Common myeloid progenitor, CD34-positive (primary cell): ENCODE measurements around the gene IL9.

Experiments
- CTCF ChIA-PET: fragments of 350-600 bp; sonication (Branson Sonifier 250); formaldehyde crosslinking; loops from one replicate; lab custom pipeline; 2021; ENCODE audit warnings: antibody characterized with exemption; lab: Charles Lee
- POLR2A ChIA-PET: fragments of 350-600 bp; sonication (Branson Sonifier 250); formaldehyde crosslinking; loops from one replicate; lab custom pipeline; 2021; ENCODE audit warnings: antibody characterized with exemption; lab: Charles Lee
- DNase-seq, 3 donors: peaks; one replicate each; pipeline versions ENCODE4 v3.0.0 to v3.0.0-alpha.2; 2013
- H3K27ac ChIP-seq, 2 experiments: 1 replicate in 1 of 2; 2 replicates in 1 of 2; pipeline ENCODE4 v1.7.0; 2013; ENCODE audit warnings: inconsistent platforms in 2 of 2, low read length in 2 of 2, mild to moderate bottlenecking in 2 of 2, low read depth in 1 of 2, moderate library complexity in 1 of 2; ENCODE audit not compliant: severe bottlenecking in 2 of 2, insufficient read depth in 1 of 2, poor library complexity in 1 of 2
- H3K27me3 ChIP-seq, 5 experiments: replicated peaks in 2 of 5; 1 replicate in 3 of 5; 2 replicates in 2 of 5; pipeline versions ENCODE4 v1.6.1 to v1.7.0; 2013; ENCODE audit warnings: low read length in 4 of 5, mild to moderate bottlenecking in 2 of 5, moderate library complexity in 2 of 5, inconsistent platforms in 1 of 5; ENCODE audit not compliant: insufficient read depth in 5 of 5, control insufficient read depth in 4 of 5
- H3K36me3 ChIP-seq, 4 experiments: 1 replicate in 2 of 4; 2 replicates in 2 of 4; pipeline versions ENCODE4 v1.6.1 to v1.7.0; 2013; ENCODE audit warnings: low read length in 3 of 4, control low read depth in 1 of 4, mild to moderate bottlenecking in 1 of 4; ENCODE audit not compliant: control insufficient read depth in 4 of 4, insufficient read depth in 4 of 4
- H3K4me1 ChIP-seq, 4 experiments: 1 replicate in 3 of 4; 2 replicates in 1 of 4; pipeline versions ENCODE4 v1.6.1 to v1.7.1; 2013; ENCODE audit warnings: low read length in 3 of 4, mild to moderate bottlenecking in 3 of 4, control low read depth in 1 of 4, inconsistent platforms in 1 of 4, moderate library complexity in 1 of 4; ENCODE audit not compliant: control insufficient read depth in 4 of 4, insufficient read depth in 4 of 4; ENCODE audit errors: control extremely low read depth in 1 of 4
- H3K4me3 ChIP-seq, 7 experiments: 1 replicate in 4 of 7; 2 replicates in 3 of 7; pipeline versions ENCODE4 v1.5.1 to v1.7.0; 2013; ENCODE audit warnings: mild to moderate bottlenecking in 7 of 7, low read length in 6 of 7, moderate library complexity in 6 of 7, inconsistent platforms in 2 of 7, low read depth in 2 of 7, control low read depth in 1 of 7; ENCODE audit not compliant: insufficient read depth in 4 of 7, control insufficient read depth in 1 of 7; ENCODE audit errors: extremely low read depth in 1 of 7
- H3K9me3 ChIP-seq, 5 experiments: 1 replicate in 4 of 5; 2 replicates in 1 of 5; pipeline versions ENCODE4 v1.6.1 to v1.7.1; 2013; ENCODE audit warnings: low read length in 4 of 5, mild to moderate bottlenecking in 2 of 5, inconsistent platforms in 1 of 5, low read depth in 1 of 5, moderate library complexity in 1 of 5; ENCODE audit not compliant: control insufficient read depth in 4 of 5, insufficient read depth in 2 of 5; ENCODE audit errors: control extremely low read depth in 1 of 5
- WGBS: methylation state at CpG from one replicate; pipeline ENCODE4 v1.1.5; 2013; ENCODE audit not compliant: insufficient coverage; 5-methylcytosine and 5-hydroxymethylcytosine counted together

IL9 gene

GRCh38 chr5:135934939-135935338, 39.3 kb upstream of the IL9 start:
- Histone ChIP-seq H3K36me3 (no peaks in the 10 kb centered on the region), H3K4me1 (peaks cover 0 to 11% (median 5%) of the 10 kb centered on the region in 4 experiments), H3K27ac (no peak overlapping the region), H3K9me3 (peaks cover 0 to under 1% (median 0%) of the 10 kb centered on the region in 5 experiments), H3K4me3 (no peak overlapping the region), H3K27me3 (peaks cover 16 to 65% (median 25%) of the 10 kb centered on the region in 5 experiments)
- 100% methylated on average over 3 of the region's 3 CpGs for WGBS
- no peak for DNase-seq
- CTCF ChIA-PET, result interaction anchor here (4.2 kb wide), 1 partner anchor 11 kb away, joined by 16 read pairs; no protein-coding TSS in a partner anchor
- POLR2A ChIA-PET, result no interaction called here

DNA sequence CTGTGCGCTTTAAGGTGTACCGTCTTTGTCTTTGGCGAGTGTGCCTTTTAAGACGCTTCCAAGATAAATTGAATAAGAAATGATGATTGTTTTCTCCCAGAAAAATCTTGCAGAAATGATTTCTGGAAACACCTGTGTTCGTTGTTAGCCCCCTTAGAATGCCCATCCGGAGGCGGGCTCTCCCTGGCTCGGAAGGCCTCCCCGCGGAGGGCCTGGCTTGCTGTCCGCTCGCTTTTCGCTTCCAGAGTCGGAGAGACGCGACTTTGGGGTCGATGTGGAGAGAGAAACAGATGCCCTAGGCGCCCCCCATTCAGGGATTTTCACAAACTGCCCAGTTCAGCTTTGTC, 35.3 kb upstream of the IL9 start:
- no peaks in the 10 kb centered on the region for H3K36me3 ChIP-seq
- no peak overlapping the region for H3K27ac ChIP-seq
- peaks cover 15 to 82% (median 34%) of the 10 kb centered on the region in 5 experiments for H3K27me3 ChIP-seq
- peaks cover 0 to 9% (median 2%) of the 10 kb centered on the region in 5 experiments for H3K9me3 ChIP-seq
- 7% methylated on average over 10 of the region's 18 CpGs for WGBS
- H3K4me1 ChIP-seq, result peaks cover 0 to 12% (median 5%) of the 10 kb centered on the region in 4 experiments
- H3K4me3 ChIP-seq, result peak overlapping the region in 1 of 7 experiments; percentile 43
- no peak for DNase-seq
- POLR2A ChIA-PET, result no interaction called here
- CTCF ChIA-PET, result no interaction called here

DNA sequence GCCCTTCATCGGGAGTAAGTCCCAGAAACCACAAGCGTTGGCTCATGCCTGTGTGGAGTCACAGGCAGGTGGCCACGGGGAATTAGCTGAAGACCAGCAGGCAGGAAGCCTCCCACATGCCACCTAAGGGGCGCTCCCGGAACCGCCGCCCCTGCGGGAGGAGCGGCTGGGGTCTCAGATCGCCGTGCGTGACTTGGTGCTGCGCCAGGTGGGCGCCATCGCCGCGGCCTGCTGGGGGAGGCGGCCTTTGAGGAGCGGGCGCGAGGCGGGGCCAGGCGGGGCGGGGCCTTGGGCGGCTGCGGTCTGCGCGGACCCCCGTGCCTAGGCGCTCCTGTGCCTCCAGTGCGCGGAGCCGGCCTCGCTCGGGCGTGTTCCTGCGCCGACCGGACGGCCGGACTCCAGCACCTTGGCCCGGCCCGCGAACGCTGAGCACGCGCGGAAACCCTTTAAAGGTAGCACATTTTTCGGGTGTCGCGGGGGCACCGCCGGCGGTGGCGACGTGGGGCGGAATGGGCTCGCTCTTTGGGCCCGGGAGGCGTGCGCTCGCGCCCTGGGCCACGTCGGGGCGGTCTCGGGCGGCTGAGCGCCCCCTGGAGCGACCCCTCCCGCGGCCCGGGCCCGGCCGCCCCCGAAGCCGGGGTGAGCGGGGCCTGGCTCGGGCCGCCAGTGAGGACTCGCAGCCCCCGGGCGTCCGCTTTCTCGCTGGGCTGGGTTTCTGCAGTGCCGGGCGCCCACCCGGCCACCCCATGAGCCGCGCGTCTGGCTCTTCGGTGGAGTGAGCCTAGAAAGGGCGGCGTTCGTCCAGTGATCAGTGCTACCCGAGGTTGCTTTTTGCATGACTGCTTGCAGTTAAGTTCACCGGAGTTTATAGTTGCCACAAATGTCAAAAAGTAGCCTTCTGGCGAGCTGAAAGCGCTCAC, 34.6 kb upstream of the IL9 start:
- ChIA-PET POLR2A (no interaction called here), CTCF (interaction anchor here (1.1 kb wide), 1 partner anchor 248 kb away, joined by 3 read pairs; no protein-coding TSS in a partner anchor)
- 3% methylated on average over 89 of the region's 99 CpGs for WGBS
- Histone ChIP-seq H3K36me3 (no peaks in the 10 kb centered on the region), H3K27ac (no peak overlapping the region), H3K27me3 (peaks cover 13 to 88% (median 36%) of the 10 kb centered on the region in 5 experiments), H3K4me1 (peaks cover 0 to 12% (median 5%) of the 10 kb centered on the region in 4 experiments), H3K4me3 (peak overlapping the region in 3 of 7 experiments; percentile 33 to 48 (median 43)), H3K9me3 (peaks cover 0 to 13% (median 2%) of the 10 kb centered on the region in 5 experiments)
- peak; percentile 22 to 33 (median 25) for DNase-seq

DNA sequence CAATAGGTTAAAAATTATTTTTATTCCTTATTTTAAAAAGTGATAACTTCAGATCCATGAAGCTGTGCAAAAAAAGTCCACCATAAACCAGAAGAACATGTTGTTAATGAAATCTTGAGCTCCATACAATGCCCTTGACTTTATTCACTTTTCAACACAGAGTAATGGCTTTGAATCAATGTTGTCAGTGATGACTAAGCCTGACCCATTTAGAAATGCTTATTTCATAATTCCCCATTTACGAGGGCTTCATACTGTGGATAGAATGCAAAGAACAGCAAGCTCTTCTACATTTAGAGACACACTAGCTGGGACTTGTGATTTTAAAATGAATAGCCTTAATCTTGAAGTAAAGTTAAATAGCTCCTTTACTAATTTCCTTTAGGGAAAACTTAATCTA, 25.7 kb upstream of the IL9 start:
- no CpG with 5 or more reads among the region's 1 CpG for WGBS

GRCh38 chr5:135920199-135920598, 24.6 kb upstream of the IL9 start:
- no peak overlapping the region for H3K27ac ChIP-seq
- no peak for DNase-seq
- H3K9me3 ChIP-seq, result peaks cover 0 to under 1% (median 0%) of the 10 kb centered on the region in 5 experiments
- no peaks in the 10 kb centered on the region for H3K4me1 ChIP-seq
- WGBS, result 100% methylated on average over 1 of the region's 3 CpGs
- no peak overlapping the region for H3K4me3 ChIP-seq
- CTCF ChIA-PET, result no interaction called here
- POLR2A ChIA-PET, result no interaction called here
- H3K27me3 ChIP-seq, result peaks cover 11 to 70% (median 31%) of the 10 kb centered on the region in 5 experiments
- no peaks in the 10 kb centered on the region for H3K36me3 ChIP-seq

More for the DNA sequence above, 25.7 kb upstream of the IL9 start:
- DNase-seq, result no peak
- Histone ChIP-seq H3K4me3 (no peak overlapping the region), H3K4me1 (no peaks in the 10 kb centered on the region), H3K9me3 (peaks cover 0 to 4% (median 0%) of the 10 kb centered on the region in 5 experiments), H3K27me3 (peaks cover 7 to 79% (median 32%) of the 10 kb centered on the region in 5 experiments), H3K36me3 (no peaks in the 10 kb centered on the region), H3K27ac (no peak overlapping the region)
- ChIA-PET POLR2A (no interaction called here), CTCF (no interaction called here)

DNA sequence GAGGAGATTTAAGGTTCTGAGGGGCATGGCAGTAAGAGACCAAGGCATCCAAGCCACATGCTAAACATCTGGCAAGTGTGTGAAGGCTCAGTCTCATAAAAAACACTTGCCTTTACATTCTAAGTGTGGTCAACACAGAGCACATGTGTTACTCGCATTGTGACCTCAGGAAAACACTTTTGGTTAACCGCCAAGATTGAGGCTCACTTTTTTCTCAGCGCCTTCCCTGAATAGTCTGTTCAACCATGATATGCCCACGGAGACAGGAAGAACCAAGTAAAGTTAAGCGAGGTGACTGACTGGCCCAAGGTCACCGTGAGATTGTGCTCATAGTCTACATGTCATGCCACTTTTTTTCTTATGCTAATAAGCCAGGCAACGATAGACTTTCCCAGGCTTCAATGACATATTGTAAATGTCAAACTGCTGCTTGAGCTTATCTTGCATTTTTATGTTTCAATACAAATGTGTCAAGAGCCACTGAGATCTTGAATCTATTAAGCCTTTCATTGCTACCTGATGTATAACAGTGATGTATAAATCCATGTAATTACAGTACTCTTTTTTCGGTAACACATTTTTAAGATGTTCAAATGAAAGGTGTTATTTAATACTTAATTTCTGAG, 21.1 kb upstream of the IL9 start:
- Histone ChIP-seq H3K27ac (no peak overlapping the region), H3K4me3 (no peak overlapping the region), H3K36me3 (no peaks in the 10 kb centered on the region), H3K9me3 (no peaks in the 10 kb centered on the region), H3K27me3 (peaks cover 8 to 61% (median 18%) of the 10 kb centered on the region in 5 experiments), H3K4me1 (no peaks in the 10 kb centered on the region)
- WGBS, result 87% methylated on average over 7 of the region's 8 CpGs
- peak in 2 of 3 donors; percentile 9 to 25 for DNase-seq
- ChIA-PET CTCF (interaction anchor here (1.6 kb wide), 1 partner anchor 28 kb away, joined by 5 read pairs; no protein-coding TSS in a partner anchor), POLR2A (no interaction called here)
